ENCODE measurements around the gene KCND3. TPM values are rescaled to one million over a fixed set of nuclear protein-coding genes. Genes with fewer than 3 reads are reported as not detected.

KCND3 gene
- total and polyA plus RNA-seq, 2 experiments from 2014 or later = 0.10 to 0.18 TPM

- H3K4me3 Mint-ChIP-seq = no peak overlapping the region
- Histone ChIP-seq H3K36me3 (ENCODE audit: insufficient read depth) (no peaks in the 10 kb centered on the region), H3K4me2 (no peak overlapping the region), H3K4me3 (no peak overlapping the region), H3K27me3 (ENCODE audit: insufficient read depth) (no peaks in the 10 kb centered on the region), H3F3A (replicated peaks; ENCODE audit: low read depth) (no peaks in the 10 kb centered on the region), H2AFZ (no peak overlapping the region), H4K20me1 (replicated peaks; ENCODE audit: insufficient read depth) (no peaks in the 10 kb centered on the region), H3K27ac (ENCODE audit: low read depth) (no peak overlapping the region), H3K4me1 (ENCODE audit: insufficient read depth) (peaks cover 9% of the 10 kb centered on the region), H3K79me2 (replicated peaks; ENCODE audit: insufficient read depth) (no peaks in the 10 kb centered on the region), H3K9me2 (ENCODE audit: insufficient read depth) (peaks cover 6% of the 10 kb centered on the region; the same call in 1 of the 2 replicates)
- H3K4me1 Mint-ChIP-seq = peaks cover 21% of the 10 kb centered on the region
- no peak for TF ChIP-seq ZNF462 (CRISPR knock-in tag; IDR thresholded peaks at IDR 0.05)
- peak in 1 of 2 experiments; percentile 21; a peak in 1 of 4 replicates for TF ChIP-seq CTCF (conservative IDR thresholded peaks at IDR 0.05; ENCODE audit: low read depth in 2 of 2)
- H3K27me3 Mint-ChIP-seq (ENCODE audit: insufficient read depth, low read depth, poor library complexity) = peaks cover 23% of the 10 kb centered on the region
- H3K9me3 Mint-ChIP-seq = no peaks in the 10 kb centered on the region
- H3K36me3 Mint-ChIP-seq (ENCODE audit: low read depth) = no peaks in the 10 kb centered on the region
- H3K27ac Mint-ChIP-seq = no peak overlapping the region
- no peak for DNase-seq (ENCODE audit: low spot score)
- ATAC-seq = no peak; the same call in 2 of the 3 replicates
These were observed 22.3 kb downstream of the KCND3 start for GRCh38 chr1:111967067-111967690.
